Measurements from ENCODE around the gene CCDC197.

Gene CCDC197

DNA sequence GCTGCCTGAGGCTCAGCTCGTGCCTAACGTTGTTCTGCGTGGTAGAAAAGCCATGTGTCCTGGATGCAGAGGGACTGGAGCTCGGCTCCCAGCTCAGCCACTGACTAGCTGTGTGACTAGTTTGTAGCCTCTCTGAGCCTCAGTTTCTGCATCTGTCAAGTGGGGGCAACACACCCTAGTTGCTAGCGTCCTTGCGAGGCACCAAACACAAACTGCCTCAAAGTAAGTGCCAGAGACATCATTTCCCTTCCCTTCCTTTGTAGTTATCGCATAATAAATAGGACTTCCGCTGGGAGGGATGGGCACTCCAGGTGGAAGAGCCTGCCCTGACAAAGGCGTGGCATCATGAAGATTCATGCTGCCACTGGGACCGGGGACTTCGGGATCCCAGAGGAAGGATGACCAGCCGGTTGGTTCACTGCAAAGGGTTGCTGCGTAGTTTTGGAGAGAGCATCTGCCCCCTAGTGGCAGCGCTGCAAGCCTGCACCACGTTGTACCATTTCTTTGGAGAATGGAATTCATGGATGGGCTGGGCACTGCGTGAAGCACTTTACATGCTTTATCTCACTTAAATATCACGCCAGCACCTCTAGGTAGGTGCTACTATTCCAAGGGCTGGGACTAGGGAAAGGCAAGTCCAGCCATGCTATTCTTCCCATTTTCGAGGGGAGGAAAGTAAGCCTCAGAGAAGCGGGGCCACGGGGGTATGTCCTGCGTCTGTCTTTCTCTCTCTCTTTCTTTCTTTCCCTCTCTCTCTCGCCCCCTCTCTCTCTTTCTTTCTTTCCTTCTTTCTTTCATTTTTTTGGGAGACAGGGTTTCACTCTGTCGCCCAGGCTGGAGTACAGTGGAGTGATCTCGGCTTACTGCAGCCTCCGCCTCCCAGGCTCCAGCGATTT, 4.6 kb downstream of the CCDC197 start:
- peak; percentile 39 for DNase-seq

DNA sequence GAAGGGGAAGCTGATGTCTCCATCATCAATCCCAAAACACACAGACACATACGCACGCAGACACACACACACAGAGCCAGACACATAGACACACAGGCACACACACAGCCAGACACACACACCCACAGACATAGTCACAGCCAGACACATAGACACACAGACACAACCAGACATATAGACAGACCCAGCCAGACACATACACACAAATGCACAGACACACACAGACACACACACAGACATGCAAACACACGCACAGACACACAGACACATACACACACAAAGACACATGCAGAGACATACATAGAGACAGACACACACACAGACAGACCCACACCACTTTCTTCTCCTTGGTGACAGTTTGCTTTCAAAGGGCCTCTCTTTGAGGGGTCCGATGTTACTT, 6.3 kb downstream of the CCDC197 start:
- no peak for DNase-seq

DNA sequence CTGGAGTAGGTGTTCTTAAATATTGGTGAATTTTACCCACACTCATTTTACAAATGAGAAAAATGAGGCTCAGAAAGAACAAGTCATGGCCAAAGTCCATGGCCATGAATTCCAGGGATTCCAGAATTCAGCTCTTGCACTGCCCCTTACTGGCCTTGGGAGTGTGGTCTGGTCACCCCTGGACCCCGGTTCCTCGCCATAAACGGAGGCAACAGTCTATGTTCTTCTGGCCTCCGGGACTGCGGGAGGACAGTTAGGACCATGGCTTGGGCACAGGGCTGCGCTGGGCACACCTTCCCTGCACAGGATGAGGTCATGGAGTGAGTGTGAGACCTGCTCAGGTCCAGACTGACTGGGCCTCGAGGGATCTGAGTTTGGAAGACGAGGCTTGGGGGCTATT, 6.9 kb downstream of the CCDC197 start:
- DNase-seq, result no peak

DNA sequence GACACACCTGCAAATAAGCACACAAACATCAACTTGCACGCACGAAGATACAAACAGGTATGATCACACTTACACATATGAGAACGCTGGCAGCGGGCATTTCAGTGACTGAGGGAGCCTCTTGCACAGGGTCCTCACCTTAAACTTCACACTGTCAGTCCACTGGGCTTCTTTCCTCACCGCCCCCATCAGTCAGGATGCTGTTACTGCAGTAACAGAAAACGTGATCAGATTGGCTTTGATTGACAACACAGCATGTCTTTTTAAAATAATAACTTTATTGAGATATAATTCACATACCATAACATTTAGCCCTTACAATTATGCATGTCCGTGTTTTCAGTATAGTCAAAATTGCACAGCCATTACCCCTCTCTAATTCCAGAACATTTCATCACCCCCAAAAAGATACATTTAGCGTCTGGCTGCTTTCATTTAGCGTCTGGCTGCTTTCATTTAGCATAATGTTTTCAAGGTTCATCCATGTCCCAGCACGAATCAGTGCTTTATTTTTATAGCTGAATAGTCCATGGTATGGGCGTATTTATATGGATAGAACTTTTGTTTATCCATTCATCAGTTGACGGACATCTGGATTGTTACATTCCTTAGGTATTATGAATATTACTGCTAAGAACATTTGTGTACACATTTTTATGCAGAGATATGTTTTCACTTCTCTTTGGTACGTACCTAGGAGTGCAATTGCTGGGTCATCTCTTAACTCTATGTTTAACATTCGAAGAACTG, 8.4 kb downstream of the CCDC197 start:
- DNase-seq, result no peak

DNA sequence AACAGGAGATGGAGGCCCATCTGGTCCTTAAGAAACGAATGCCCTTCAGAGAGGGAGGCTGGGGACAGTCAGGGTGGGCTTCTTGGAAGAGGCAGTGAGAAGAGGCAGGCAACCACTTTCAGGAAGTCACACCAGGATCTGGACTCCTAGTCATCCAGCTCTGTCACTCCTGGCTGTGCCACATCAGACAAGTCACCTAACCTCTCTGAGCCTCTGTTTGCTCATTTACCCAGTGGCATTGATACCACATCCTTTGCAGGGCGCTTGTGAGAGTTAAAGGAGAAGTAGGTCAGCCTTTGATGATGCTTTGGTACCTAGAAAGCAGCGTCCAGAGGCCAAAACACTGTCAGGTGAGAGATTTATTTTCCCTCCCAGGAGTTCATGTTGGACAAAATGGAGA, 11.1 kb downstream of the CCDC197 start:
- no peak for DNase-seq

DNA sequence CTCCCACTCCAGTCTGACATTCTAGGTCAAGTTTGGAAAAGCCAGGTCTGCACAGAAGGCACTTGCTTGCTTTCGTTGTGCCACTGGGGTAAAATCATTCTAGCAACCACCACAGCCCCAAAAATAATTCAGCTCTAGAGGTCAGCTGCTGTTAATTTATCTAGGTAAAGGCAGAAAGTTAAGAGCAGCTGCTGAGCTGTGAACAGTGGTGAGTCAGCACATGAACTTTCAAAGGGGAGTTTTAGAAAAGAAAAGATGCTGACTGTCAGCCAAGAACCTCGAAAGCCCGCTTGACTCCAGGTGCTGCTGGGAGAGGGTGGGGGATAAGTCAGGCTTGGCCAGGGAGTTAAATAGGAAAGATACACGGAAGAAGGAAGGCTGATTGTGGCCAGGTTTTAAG, 12.7 kb downstream of the CCDC197 start:
- no peak for DNase-seq

DNA sequence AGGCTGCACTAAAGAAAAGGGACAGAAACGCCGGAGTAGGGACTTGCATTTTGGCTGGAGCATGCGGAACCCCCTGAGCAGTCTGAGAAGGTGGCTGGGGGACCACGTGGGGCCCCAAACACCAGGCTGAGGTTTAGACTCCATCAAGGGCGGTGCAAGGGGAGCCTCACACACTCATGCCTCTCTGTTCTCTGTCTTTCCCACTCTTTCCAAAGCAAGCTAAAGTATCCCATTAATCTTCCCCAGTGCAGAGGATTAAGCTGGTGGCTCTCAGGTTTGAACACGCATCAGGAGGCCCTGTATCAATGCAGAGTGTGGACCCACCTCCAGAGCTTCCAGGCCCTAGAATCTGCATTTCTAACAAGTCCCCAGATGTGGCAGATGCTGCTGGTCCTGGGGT, 13.5 kb downstream of the CCDC197 start:
- no peak for DNase-seq

DNA sequence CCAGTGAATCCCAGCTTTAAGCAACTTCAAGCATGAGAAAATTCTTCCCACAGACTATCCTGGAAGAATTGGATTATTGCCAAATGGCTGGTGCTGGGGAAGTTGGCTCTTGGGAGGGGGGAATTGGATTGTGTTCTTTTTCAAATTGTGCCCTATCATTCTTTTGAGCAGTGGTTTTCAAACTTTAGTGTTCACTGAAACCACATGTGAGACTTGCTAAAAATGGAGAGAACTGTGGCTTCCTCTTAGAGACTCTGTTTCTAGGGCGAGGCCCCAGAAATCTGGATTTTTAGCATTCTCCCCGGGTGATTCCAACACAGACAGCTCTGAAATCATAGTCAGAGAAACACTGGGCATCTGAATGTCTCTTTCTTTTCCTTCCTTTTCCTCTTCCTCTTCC, 14.7 kb downstream of the CCDC197 start:
- peak; percentile 57 for DNase-seq

DNA sequence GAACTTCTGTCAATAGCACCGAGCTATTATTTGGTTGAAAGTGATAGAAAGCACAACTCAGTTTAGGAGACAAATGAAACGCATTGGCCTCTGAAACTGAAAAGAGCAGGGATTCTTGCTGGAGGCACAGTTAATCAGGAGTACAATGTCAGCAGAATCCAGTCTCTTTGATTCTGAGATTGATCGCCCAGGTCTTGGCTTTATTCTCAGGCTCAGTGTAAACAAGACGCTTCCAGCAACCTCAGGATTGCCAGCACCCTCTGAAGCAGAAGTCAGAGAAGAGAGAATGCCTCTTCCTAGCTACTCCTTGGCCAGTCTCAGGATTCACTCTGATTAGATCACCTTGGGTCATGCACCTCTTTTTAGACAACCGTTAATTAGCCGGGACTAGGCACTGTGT, 17.3 kb downstream of the CCDC197 start:
- DNase-seq, result no peak

DNA sequence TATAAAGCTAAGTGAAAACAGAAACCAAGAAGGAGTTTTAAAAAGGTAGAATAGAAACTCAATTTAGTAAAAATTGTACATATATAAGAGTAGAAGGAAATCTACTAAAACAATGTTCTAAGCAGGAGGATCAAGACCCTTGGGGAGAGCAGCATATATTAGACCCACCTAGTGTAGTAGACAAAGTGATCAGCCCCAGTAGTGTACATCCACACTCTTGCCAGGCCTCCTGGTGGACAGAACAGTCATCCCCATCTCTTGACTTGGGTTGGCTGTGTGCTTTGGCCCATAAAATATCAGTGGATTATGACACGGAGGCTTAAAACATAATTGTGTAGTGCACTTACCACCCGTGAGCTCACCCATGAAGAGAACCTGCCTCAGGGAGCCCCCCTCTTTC, 18.1 kb downstream of the CCDC197 start:
- DNase-seq, result no peak

DNA sequence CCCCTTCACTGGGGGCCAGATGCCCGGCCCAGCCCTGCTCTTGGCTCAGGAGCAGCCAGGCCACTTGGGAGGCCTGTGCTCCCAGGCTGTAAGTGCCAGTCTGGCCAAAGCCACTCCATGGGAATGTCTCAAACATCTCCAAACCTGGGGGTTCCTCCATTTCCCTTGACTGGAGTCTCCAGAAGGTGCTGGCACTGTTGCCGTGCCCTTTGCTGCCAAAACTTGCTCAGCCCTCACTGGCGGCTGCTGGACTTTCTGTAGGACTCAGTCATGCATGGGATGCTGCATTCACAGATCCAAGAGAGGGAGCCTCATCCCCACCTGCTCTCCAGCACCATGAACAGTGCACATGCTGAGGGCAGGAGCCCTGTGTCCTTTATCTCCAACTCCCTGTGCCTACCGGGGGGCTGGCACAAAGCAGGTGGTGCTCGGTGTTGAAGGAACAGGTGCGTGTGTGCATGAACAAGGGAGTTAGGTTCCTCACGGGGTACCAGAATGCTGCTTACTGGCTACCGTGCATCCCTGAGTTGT, 19.4 kb downstream of the CCDC197 start:
- DNase-seq, result no peak

DNA sequence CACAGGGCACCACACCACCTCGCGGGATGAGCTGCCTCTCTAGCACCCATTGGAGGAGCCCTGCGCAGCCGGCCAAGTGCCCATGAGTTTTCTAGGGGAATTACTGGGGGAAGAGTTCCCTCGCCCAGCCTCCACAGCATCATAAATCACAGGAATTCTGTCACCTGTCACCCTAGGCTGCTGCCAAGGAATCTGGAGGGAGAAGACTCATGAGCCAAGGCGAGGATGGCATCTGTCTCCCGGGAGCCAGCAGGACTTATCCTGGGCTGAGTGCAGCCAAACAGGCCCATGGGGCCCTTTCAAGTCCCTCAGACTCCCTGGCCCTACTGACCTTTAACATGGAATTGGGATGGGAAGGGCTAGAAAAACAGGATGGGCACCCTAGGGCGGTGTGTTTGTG, 21.2 kb downstream of the CCDC197 start:
- no peak for DNase-seq

DNA sequence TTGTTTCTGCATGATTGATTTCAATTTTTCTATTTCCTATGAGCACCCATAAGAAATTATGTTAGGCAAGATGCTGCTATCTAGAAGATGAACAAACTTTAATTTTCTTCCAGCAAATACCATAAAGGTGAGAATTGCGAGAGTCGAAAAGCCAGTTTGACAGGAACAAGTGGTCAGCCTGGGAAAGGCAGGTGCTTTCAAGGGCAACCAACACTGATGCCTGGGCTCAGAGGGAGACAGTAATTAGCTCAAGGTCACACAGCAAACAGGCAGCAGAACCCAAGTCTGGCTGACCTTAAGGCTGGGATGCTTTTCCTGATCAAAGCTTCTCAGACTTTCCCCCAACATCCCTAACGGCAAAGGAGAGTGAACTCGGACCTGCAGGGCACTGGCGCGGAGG, 22.2 kb downstream of the CCDC197 start:
- no peak for DNase-seq

DNA sequence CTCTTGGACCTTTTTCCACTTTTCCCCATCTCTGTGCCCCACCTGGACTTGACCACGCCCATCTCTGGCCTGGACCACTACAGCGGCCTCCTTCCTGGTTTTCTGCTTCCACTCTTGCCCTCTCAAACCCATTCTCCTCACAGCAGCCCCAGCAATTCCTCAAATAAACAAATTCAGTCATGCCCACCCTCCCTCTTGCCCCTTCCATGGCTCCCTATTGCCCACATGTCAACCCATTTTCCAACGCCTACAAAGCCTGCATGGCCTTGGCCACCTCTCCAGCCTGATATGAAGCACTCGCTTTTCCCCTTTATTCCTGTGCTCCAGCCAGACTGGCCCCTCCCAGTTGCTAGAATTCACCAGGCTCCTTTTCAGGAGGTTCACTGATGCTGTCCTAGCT, 23.2 kb downstream of the CCDC197 start:
- DNase-seq, result no peak

DNA sequence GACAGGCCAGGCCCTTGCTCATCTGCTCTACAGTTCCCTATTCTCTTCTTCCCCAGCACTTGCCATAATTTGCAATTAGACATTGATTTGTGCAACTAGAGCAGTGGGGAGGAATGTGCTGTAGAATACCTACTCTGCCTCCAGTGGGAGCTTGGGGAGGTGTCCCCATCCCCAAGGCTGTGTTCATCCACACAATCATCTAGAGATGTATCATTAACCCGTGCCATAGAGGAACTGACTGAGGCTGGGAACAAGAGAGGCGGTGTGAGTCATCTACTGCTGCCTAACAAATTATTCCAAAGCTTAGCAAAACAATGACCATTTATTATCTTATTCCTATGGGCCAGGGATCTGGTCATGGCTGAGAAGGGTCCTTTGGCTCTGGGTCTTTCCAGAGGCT, 23.9 kb downstream of the CCDC197 start:
- DNase-seq, result no peak

DNA sequence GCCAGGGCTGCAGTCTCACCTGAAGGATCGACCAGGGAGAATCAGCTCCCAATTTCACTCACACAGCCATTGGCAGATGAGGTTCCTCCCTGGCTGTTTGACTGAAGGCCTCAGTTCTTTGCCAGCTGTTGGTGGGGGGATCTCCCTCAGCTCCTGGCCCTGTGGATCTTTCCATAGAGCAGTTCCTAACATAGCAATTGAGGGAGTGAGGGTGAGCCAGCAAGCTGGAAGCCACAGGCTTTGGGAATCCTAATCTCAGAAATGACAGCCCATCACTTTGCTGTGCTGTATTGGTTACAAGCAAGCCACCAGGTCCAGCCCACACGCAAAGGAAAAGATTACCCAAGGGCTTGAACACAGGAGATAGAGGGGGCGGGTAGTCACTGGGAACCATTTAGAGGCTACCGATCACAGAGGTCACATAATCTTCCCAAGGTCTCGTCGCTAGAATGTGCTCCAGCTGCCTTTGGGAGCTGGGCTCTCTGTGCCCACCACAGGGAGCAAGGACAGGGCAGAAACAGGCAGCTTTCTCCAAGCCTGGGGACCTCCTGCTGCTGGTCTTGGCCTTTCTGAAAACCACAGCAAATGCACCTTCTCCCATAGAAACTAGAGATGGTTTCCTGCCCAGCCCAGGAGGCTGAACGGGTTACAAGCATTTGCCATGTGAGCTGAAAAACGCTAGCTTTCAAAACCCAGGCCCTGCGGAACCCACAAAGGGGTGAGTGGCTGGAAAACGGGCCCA, 24.5 kb downstream of the CCDC197 start:
- DNase-seq, result no peak

DNA sequence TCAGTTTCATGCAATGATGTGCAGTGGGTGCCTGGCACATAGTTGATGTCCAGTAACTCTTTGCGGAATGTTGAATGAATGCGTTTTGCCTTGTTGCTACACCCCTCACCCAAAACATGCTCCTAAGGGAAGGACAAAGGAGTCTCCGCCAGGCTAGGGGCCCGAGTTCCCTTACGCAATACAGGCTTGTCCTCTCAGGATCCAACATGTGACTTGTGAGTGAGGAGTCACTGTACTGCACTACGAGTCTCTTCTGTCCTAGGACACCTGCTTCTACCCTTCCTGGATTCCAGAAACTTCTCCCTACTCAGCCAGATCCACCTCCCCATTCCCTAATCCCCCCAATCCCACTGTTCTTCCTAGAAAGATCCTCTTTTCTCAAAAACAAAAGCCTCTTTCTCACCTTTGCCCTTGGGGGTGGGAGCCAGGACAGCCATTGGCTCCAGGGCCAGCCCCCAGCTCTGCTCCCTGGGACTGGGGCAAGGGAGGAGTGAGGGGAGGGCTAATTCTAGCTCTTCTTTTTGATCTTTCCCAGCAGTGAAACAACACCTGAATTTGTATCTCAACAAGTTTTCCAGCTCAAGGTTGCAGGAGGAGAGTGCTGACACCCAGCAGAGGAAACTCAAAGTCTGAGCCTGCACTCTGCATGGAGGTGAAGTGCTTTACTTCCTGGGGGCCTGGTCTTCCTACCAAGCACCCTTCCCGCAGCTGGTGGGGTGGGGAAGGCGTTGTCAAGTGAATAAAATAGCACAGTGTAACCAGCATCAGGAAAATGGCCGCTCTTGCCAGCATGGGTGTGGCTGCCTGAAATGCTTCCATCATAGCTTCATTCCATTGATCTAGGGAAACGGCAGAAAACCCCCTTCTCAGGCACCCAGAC, 25.7 kb downstream of the CCDC197 start:
- DNase-seq, result no peak

DNA sequence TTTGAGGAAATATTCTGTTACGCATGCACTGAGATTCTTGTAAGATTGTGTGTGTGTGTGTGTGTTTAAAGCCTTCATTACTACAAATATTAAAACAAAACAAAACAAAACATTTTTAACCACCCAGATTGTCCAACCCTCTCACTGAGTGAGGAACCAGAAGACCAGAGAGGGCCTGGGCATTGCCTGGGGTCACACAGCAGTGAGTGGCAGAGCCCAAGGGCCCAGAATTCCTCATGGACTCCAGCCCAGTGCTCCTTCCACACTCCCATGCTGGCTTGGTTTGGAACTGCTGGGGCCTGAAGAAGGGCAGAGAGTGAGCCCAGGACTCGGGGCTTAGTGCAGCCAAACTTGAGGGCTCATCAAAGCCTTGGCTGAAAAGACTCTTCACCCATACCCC, 27.4 kb downstream of the CCDC197 start:
- no peak for DNase-seq

DNA sequence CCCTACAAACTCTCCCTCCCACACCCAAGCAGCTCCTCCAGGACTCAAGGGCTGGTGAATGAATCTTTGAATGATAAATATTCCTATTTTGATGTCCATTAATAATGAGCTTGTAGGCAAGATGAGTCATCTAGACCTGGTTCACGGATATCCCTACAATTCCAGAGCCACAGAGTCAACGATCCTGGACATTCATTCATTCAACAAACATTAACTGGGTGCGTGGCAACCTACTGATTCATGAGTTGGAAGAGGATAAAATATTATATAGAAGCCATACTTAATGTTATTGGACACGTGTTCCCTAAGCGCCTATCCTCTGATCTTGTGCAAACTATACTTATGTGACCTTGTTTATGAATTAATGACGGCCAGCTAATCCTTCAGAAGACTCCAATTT, 28.6 kb downstream of the CCDC197 start:
- DNase-seq, result no peak

DNA sequence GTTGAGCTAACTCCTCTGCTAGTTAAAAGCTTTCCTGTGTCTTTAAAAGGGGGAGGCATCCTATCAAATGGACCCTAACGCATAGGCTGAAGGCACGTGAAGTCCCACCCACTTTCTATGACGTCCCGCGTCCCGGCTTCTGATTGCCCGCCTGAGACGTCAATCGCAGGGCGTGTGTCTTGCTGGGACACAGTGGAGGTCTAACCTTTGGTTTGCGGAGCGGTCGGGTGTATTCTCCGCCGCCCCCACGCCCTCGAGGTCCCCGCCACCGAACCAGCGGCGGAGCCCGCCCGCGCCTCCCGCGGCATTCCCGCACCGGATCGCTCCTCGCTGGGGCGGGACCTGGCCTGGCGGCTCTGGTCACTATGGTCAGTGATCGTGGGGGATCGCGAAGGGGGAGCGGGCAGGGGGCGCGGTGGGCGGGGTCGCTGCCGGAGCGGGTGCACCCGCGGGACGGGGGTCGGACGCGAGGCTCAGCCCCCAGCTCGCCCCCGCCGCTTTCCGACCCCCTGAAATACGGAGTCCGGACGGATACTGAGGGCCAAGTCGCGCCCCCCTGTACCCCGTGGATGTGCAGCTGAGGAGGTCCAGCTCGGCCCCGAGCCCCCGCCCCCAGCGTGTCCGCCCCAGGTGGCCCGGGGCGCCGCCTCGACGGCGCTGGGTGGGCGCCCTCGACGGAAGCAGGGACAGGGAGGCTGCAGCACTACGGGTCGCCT, 29.2 kb downstream of the CCDC197 start, which contains the start of gene OTUB2:
OTUB2 (plus strand) TSS at position 168 of the 716 bp plus-strand sequence; CDS start at position 366, 198 bp downstream.
- peak; percentile 95 for DNase-seq

DNA sequence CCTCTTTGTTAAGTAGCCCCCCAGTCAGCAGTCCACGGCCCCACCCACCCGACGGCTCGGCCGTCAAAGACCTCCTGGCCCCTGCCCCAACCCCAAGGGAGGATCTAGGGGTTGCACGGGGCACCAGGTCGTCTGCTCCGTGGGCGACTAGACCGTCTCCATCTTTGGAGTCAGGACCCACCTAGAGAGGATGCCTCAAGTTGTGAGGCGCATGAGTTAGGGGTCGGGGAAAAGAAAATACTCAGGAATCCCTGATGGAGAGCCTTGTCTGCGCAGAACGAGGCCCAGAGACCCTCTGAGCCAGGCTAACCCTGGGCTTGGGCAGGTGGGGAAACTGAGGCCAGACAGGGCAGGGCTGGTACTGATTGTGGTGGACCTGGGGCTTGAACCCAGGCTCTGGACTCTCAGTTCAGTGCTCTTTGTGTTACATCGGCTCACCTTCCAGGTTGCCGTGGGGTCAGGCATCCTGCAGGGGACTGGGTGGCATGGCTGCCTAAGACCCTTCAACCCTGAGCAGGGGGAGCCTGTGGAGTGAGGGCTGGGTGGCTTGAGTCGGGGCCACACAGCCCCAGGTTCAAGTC, 29.9 kb downstream of the CCDC197 start:
- no peak for DNase-seq

All from central memory CD4-positive, alpha-beta T cell (primary cell).